Mesenteric fat pad (tissue), 1 donor: ENCODE data around the gene ARL2. TPM values are rescaled to one million over a fixed set of nuclear protein-coding genes. Genes with fewer than 3 reads are reported as not detected.

Experiments used
- DNase-seq: peaks from one replicate; pipeline ENCODE4 v3.0.0-alpha.2; 2020; ENCODE audit warnings: low spot score
- total RNA-seq: library from RNA; stranded (reverse); fragmentation: NEBNext Ultra II Directional; extraction: Animal tissue kit (Norgen Biotek cat#: 25700); gene quantifications from one replicate; pipeline ENCODE4 v1.2.1, GENCODE V29; 2021
- donor health status: DM: yes; HTN: yes; CAD: no.

Gene ARL2
- total RNA-seq, 1 donor from 2014 or later = 93.0 TPM

GRCh38 chr11:65045061-65045460, 31.1 kb downstream of the ARL2 start:
- DNase-seq = no peak

GRCh38 chr11:65045728-65046127, 31.8 kb downstream of the ARL2 start:
- no peak for DNase-seq

GRCh38 chr11:65047581-65048422, 33.8 kb downstream of the ARL2 start:
- no peak for DNase-seq

- no peak for DNase-seq
Measured at GRCh38 chr11:65051398-65051858, 37.5 kb downstream of the ARL2 start.

GRCh38 chr11:65053827-65054508, 40.0 kb downstream of the ARL2 start:
- no peak for DNase-seq

GRCh38 chr11:65055538-65055937, 41.6 kb downstream of the ARL2 start:
- DNase-seq = no peak

- no peak for DNase-seq
Measured at GRCh38 chr11:65056999-65057398, 43.0 kb downstream of the ARL2 start.

- no peak for DNase-seq
Measured at GRCh38 chr11:65057526-65057925, 43.6 kb downstream of the ARL2 start.

GRCh38 chr11:65058012-65058411, 44.1 kb downstream of the ARL2 start:
- DNase-seq = no peak

- DNase-seq = no peak
Measured at GRCh38 chr11:65058419-65059054, 44.6 kb downstream of the ARL2 start, which contains the start of gene NAALADL1. Gene NAALADL1, minus strand, starts transcription at chr11:65058553. Its CDS starts 32 bp downstream, at chr11:65058521.

- DNase-seq = no peak
Measured at GRCh38 chr11:65059523-65059922, 45.6 kb downstream of the ARL2 start.

- no peak for DNase-seq
Measured at GRCh38 chr11:65059959-65060824, 46.2 kb downstream of the ARL2 start.

- no peak for DNase-seq
Measured at GRCh38 chr11:65060913-65061408, 47.0 kb downstream of the ARL2 start.

GRCh38 chr11:65063532-65063931, 49.6 kb downstream of the ARL2 start:
- DNase-seq = no peak

GRCh38 chr11:65064847-65065240, 50.9 kb downstream of the ARL2 start:
- no peak for DNase-seq

- DNase-seq = no peak
Measured at GRCh38 chr11:65065851-65066250, 51.9 kb downstream of the ARL2 start.

- no peak for DNase-seq
Measured at GRCh38 chr11:65066315-65066714, 52.4 kb downstream of the ARL2 start.

GRCh38 chr11:65066805-65067291, 52.9 kb downstream of the ARL2 start:
- no peak for DNase-seq

GRCh38 chr11:65067446-65067845, 53.5 kb downstream of the ARL2 start:
- no peak for DNase-seq

- DNase-seq = no peak
Measured at GRCh38 chr11:65069217-65069616, 55.3 kb downstream of the ARL2 start.
